ENCODE data around the gene AKAP8L.

DNA sequence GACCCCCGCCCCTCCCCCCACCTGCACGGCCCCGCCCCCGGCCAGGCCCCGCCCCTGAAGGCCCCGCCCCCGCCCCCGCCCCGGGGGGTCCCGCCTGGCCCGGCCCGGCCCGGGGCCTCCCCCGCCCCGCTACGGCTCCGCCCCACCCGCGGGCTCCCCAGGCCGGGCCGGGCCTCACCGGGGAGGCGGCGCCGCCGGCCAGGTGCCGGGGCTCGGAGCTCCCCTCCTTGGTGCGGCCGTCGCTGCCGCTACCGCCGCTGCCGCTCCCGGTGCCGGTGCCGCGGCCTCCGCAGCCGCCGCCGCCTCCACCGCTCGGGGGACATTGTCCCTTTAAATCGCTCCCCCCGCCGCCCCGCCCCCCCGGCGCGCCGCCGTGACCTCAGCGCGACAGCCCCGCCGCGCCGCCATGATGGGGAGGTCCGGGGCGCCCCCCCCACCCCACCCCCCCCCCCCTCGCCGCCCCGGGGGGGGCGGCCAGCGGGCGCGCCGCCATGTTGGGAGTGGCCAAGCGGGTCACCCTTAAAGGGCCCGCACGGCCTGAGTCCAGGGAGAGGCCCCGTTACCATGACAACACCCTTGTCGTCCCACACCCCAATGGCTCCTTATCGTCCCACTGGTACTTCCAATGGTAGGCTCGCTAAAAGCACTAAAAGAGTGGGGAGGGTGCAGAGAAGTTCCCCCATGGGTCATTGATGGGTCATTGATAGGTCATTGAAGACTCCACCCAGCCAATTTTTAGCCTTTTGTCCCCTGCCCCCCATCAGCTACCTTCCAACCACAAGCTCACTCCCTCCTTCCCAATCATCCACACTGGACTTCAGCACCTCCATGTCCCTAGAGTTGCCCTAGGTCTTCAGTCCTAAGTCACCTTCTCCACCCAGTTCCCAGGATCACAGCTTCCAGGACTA lies 31.1 kb upstream of the AKAP8L start, which contains the start of gene WIZ:
- TF ChIP-seq POLR2A (IDR thresholded peaks at IDR 0.05; ENCODE audit: low read depth) (no peak), CTCF (IDR thresholded peaks at IDR 0.05) (no peak), EP300 (IDR thresholded peaks at IDR 0.05) (no peak), POLR2AphosphoS5 (IDR thresholded peaks at IDR 0.05) (peak; percentile 19 to 44)

All from esophagus muscularis mucosa (tissue), 4 donors.